Common myeloid progenitor, CD34-positive (primary cell): Measurements from ENCODE around the gene EPB41L2.

ENCODE experiments used
- CTCF ChIA-PET: fragments of 350-600 bp; sonication (Branson Sonifier 250); formaldehyde crosslinking; loops from one replicate; lab custom pipeline; 2021; ENCODE audit warnings: antibody characterized with exemption; lab: Charles Lee
- POLR2A ChIA-PET: fragments of 350-600 bp; sonication (Branson Sonifier 250); formaldehyde crosslinking; loops from one replicate; lab custom pipeline; 2021; ENCODE audit warnings: antibody characterized with exemption; lab: Charles Lee
- DNase-seq, 3 donors: peaks; one replicate each; pipeline versions ENCODE4 v3.0.0 to v3.0.0-alpha.2; 2013
- H3K27ac ChIP-seq, 2 experiments: 1 replicate in 1 of 2; 2 replicates in 1 of 2; pipeline ENCODE4 v1.7.0; 2013; ENCODE audit warnings: inconsistent platforms in 2 of 2, low read length in 2 of 2, mild to moderate bottlenecking in 2 of 2, low read depth in 1 of 2, moderate library complexity in 1 of 2; ENCODE audit not compliant: severe bottlenecking in 2 of 2, insufficient read depth in 1 of 2, poor library complexity in 1 of 2
- H3K27me3 ChIP-seq, 5 experiments: replicated peaks in 2 of 5; 1 replicate in 3 of 5; 2 replicates in 2 of 5; pipeline versions ENCODE4 v1.6.1 to v1.7.0; 2013; ENCODE audit warnings: low read length in 4 of 5, mild to moderate bottlenecking in 2 of 5, moderate library complexity in 2 of 5, inconsistent platforms in 1 of 5; ENCODE audit not compliant: insufficient read depth in 5 of 5, control insufficient read depth in 4 of 5
- H3K36me3 ChIP-seq, 4 experiments: 1 replicate in 2 of 4; 2 replicates in 2 of 4; pipeline versions ENCODE4 v1.6.1 to v1.7.0; 2013; ENCODE audit warnings: low read length in 3 of 4, control low read depth in 1 of 4, mild to moderate bottlenecking in 1 of 4; ENCODE audit not compliant: control insufficient read depth in 4 of 4, insufficient read depth in 4 of 4
- H3K4me1 ChIP-seq, 4 experiments: 1 replicate in 3 of 4; 2 replicates in 1 of 4; pipeline versions ENCODE4 v1.6.1 to v1.7.1; 2013; ENCODE audit warnings: low read length in 3 of 4, mild to moderate bottlenecking in 3 of 4, control low read depth in 1 of 4, inconsistent platforms in 1 of 4, moderate library complexity in 1 of 4; ENCODE audit not compliant: control insufficient read depth in 4 of 4, insufficient read depth in 4 of 4; ENCODE audit errors: control extremely low read depth in 1 of 4
- H3K4me3 ChIP-seq, 7 experiments: 1 replicate in 4 of 7; 2 replicates in 3 of 7; pipeline versions ENCODE4 v1.5.1 to v1.7.0; 2013; ENCODE audit warnings: mild to moderate bottlenecking in 7 of 7, low read length in 6 of 7, moderate library complexity in 6 of 7, inconsistent platforms in 2 of 7, low read depth in 2 of 7, control low read depth in 1 of 7; ENCODE audit not compliant: insufficient read depth in 4 of 7, control insufficient read depth in 1 of 7; ENCODE audit errors: extremely low read depth in 1 of 7
- H3K9me3 ChIP-seq, 5 experiments: 1 replicate in 4 of 5; 2 replicates in 1 of 5; pipeline versions ENCODE4 v1.6.1 to v1.7.1; 2013; ENCODE audit warnings: low read length in 4 of 5, mild to moderate bottlenecking in 2 of 5, inconsistent platforms in 1 of 5, low read depth in 1 of 5, moderate library complexity in 1 of 5; ENCODE audit not compliant: control insufficient read depth in 4 of 5, insufficient read depth in 2 of 5; ENCODE audit errors: control extremely low read depth in 1 of 5
- WGBS: methylation state at CpG from one replicate; pipeline ENCODE4 v1.1.5; 2013; ENCODE audit not compliant: insufficient coverage; 5-methylcytosine and 5-hydroxymethylcytosine counted together

Gene EPB41L2

GRCh38 chr6:131048459-131048858, 14.6 kb downstream of the EPB41L2 start:
- DNase-seq: no peak
- ChIA-PET CTCF (no interaction called here), POLR2A (no interaction called here)
- Histone ChIP-seq H3K4me1 (no peaks in the 10 kb centered on the region), H3K27me3 (no peaks in the 10 kb centered on the region), H3K27ac (no peak overlapping the region), H3K4me3 (no peak overlapping the region), H3K36me3 (no peaks in the 10 kb centered on the region), H3K9me3 (peaks cover 1 to 12% (median 3%) of the 10 kb centered on the region in 5 experiments)
- 83% methylated on average over 1 of the region's 5 CpGs for WGBS

- Histone ChIP-seq H3K9me3 (no peaks in the 10 kb centered on the region), H3K36me3 (no peaks in the 10 kb centered on the region), H3K27ac (no peak overlapping the region), H3K27me3 (no peaks in the 10 kb centered on the region), H3K4me1 (peaks cover 0 to 2% (median 0%) of the 10 kb centered on the region in 4 experiments), H3K4me3 (no peak overlapping the region)
- CTCF ChIA-PET: no interaction called here
- WGBS: 100% methylated on average over 1 of the region's 2 CpGs
- POLR2A ChIA-PET: no interaction called here
- DNase-seq: no peak
Observed at GRCh38 chr6:131045139-131045538, 17.9 kb downstream of the EPB41L2 start.

- no peak overlapping the region for H3K27ac ChIP-seq
- DNase-seq: no peak
- CTCF ChIA-PET: no interaction called here
- POLR2A ChIA-PET: no interaction called here
- H3K4me3 ChIP-seq: no peak overlapping the region
- WGBS: 75% methylated on average over 2 of the region's 4 CpGs
- no peaks in the 10 kb centered on the region for H3K36me3 ChIP-seq
- no peaks in the 10 kb centered on the region for H3K9me3 ChIP-seq
- H3K27me3 ChIP-seq: no peaks in the 10 kb centered on the region
- H3K4me1 ChIP-seq: peaks cover 0 to 2% (median 0%) of the 10 kb centered on the region in 4 experiments
Observed at GRCh38 chr6:131043902-131044447, 19.1 kb downstream of the EPB41L2 start.

- no peak for DNase-seq
- Histone ChIP-seq H3K9me3 (no peaks in the 10 kb centered on the region), H3K36me3 (no peaks in the 10 kb centered on the region), H3K4me3 (no peak overlapping the region), H3K27ac (no peak overlapping the region), H3K27me3 (no peaks in the 10 kb centered on the region), H3K4me1 (peaks cover 0 to 2% (median 0%) of the 10 kb centered on the region in 4 experiments)
- CTCF ChIA-PET: no interaction called here
- POLR2A ChIA-PET: no interaction called here
- 100% methylated on average over 1 of the region's 2 CpGs for WGBS
Observed at GRCh38 chr6:131042664-131043063, 20.4 kb downstream of the EPB41L2 start.

- CTCF ChIA-PET: no interaction called here
- no CpG with 5 or more reads among the region's 2 CpGs for WGBS
- Histone ChIP-seq H3K4me1 (peaks cover 0 to 2% (median 0%) of the 10 kb centered on the region in 4 experiments), H3K27me3 (no peaks in the 10 kb centered on the region), H3K27ac (no peak overlapping the region), H3K36me3 (no peaks in the 10 kb centered on the region), H3K9me3 (no peaks in the 10 kb centered on the region), H3K4me3 (no peak overlapping the region)
- DNase-seq: peak in 1 of 3 donors; percentile 17
- POLR2A ChIA-PET: no interaction called here
Observed at GRCh38 chr6:131041814-131042213, 21.2 kb downstream of the EPB41L2 start.

GRCh38 chr6:131040866-131041265, 22.2 kb downstream of the EPB41L2 start:
- Histone ChIP-seq H3K36me3 (no peaks in the 10 kb centered on the region), H3K27me3 (no peaks in the 10 kb centered on the region), H3K4me3 (no peak overlapping the region), H3K4me1 (peaks cover 0 to 2% (median 0%) of the 10 kb centered on the region in 4 experiments), H3K27ac (no peak overlapping the region), H3K9me3 (peaks cover 0 to 2% (median 0%) of the 10 kb centered on the region in 5 experiments)
- no CpG with 5 or more reads among the region's 4 CpGs for WGBS
- no peak for DNase-seq
- ChIA-PET CTCF (no interaction called here), POLR2A (no interaction called here)

GRCh38 chr6:131039345-131039680, 23.7 kb downstream of the EPB41L2 start:
- POLR2A ChIA-PET: no interaction called here
- Histone ChIP-seq H3K27me3 (no peaks in the 10 kb centered on the region), H3K36me3 (no peaks in the 10 kb centered on the region), H3K9me3 (peaks cover 0 to 2% (median 0%) of the 10 kb centered on the region in 5 experiments), H3K4me1 (peaks cover 0 to 2% (median 0%) of the 10 kb centered on the region in 4 experiments), H3K4me3 (no peak overlapping the region), H3K27ac (no peak overlapping the region)
- CTCF ChIA-PET: no interaction called here
- DNase-seq: no peak
- WGBS: 100% methylated on average over 1 of the region's 4 CpGs
